ENCODE results near the gene ARHGAP4.

DNA sequence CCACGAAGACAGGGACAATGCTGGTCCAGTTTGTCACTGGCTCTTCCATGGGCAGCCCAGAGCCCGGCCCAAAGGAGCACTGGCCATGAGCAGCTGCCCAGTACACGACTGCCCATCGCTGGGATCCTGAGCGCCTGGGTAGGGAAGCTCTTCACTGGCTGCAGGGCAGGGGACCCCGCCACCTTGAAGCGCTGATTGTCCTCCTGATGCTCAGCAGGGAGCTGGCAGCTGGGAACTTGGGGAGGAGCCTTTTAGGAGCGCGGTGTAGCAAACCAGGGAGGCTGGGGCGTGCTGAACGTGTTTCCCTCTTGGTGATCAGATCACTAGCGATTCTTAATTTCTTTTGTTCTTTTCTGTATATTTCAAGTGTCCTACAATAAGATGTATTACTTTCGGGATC, 41.9 kb downstream of the ARHGAP4 start:
- TF ChIP-seq, protein P1, sequence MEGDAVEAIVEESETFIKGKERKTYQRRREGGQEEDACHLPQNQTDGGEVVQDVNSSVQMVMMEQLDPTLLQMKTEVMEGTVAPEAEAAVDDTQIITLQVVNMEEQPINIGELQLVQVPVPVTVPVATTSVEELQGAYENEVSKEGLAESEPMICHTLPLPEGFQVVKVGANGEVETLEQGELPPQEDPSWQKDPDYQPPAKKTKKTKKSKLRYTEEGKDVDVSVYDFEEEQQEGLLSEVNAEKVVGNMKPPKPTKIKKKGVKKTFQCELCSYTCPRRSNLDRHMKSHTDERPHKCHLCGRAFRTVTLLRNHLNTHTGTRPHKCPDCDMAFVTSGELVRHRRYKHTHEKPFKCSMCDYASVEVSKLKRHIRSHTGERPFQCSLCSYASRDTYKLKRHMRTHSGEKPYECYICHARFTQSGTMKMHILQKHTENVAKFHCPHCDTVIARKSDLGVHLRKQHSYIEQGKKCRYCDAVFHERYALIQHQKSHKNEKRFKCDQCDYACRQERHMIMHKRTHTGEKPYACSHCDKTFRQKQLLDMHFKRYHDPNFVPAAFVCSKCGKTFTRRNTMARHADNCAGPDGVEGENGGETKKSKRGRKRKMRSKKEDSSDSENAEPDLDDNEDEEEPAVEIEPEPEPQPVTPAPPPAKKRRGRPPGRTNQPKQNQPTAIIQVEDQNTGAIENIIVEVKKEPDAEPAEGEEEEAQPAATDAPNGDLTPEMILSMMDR (IDR thresholded peaks at IDR 0.05; ENCODE audit: low read length), result no peak
- TF ChIP-seq EZH2 (IDR thresholded peaks at IDR 0.05; ENCODE audit: borderline replicate concordance, low read length), result no peak
